ENCODE data around the gene EIPR1.

The EIPR1 gene

GRCh38 chr2:3305431-3305830 is 72.2 kb downstream of the EIPR1 start:
- no peak for DNase-seq
- TF ChIP-seq CTCF (IDR thresholded peaks at IDR 0.05; ENCODE audit: low read depth, low read length), result no peak
- H3K9me3 ChIP-seq (ENCODE audit: severe bottlenecking), result no peaks in the 10 kb centered on the region
- no peaks in the 10 kb centered on the region for H3K27me3 ChIP-seq (ENCODE audit: insufficient read depth, low read depth, severe bottlenecking)
- no peaks in the 10 kb centered on the region; the same call in 1 of the 2 replicates for H3K36me3 ChIP-seq
- no peak overlapping the region for H3K27ac ChIP-seq
- H3K4me3 ChIP-seq (ENCODE audit: low read depth, low read length), result no peak overlapping the region

- Histone ChIP-seq H3K27ac (peak overlapping the region; percentile 93), H3K36me3 (no peaks in the 10 kb centered on the region; the same call in 1 of the 2 replicates), H3K27me3 (ENCODE audit: insufficient read depth, low read depth, severe bottlenecking) (no peaks in the 10 kb centered on the region), H3K4me3 (ENCODE audit: low read depth, low read length) (peak overlapping the region; percentile 42), H3K9me3 (ENCODE audit: severe bottlenecking) (no peaks in the 10 kb centered on the region)
- peak; percentile 96 for TF ChIP-seq CTCF (IDR thresholded peaks at IDR 0.05; ENCODE audit: low read depth, low read length)
- peak; percentile 95 for DNase-seq
Measured at GRCh38 chr2:3303583-3304406, 73.8 kb downstream of the EIPR1 start.

GRCh38 chr2:3302751-3303582 is 74.7 kb downstream of the EIPR1 start:
- peak overlapping the region; percentile 42 for H3K4me3 ChIP-seq (ENCODE audit: low read depth, low read length)
- H3K27ac ChIP-seq, result peak overlapping the region; percentile 93
- DNase-seq, result peak; percentile 82
- no peaks in the 10 kb centered on the region for H3K9me3 ChIP-seq (ENCODE audit: severe bottlenecking)
- peak; percentile 22; the same call in 1 of the 2 replicates for TF ChIP-seq CTCF (IDR thresholded peaks at IDR 0.05; ENCODE audit: low read depth, low read length)
- H3K36me3 ChIP-seq, result no peaks in the 10 kb centered on the region; the same call in 1 of the 2 replicates
- no peaks in the 10 kb centered on the region for H3K27me3 ChIP-seq (ENCODE audit: insufficient read depth, low read depth, severe bottlenecking)

- Histone ChIP-seq H3K4me3 (ENCODE audit: low read depth, low read length) (no peak overlapping the region), H3K27ac (peak overlapping the region; percentile 93), H3K27me3 (ENCODE audit: insufficient read depth, low read depth, severe bottlenecking) (no peaks in the 10 kb centered on the region), H3K9me3 (ENCODE audit: severe bottlenecking) (no peaks in the 10 kb centered on the region), H3K36me3 (no peaks in the 10 kb centered on the region; the same call in 1 of the 2 replicates)
- no peak for TF ChIP-seq CTCF (IDR thresholded peaks at IDR 0.05; ENCODE audit: low read depth, low read length)
- no peak for DNase-seq
Measured at GRCh38 chr2:3302421-3302750, 75.2 kb downstream of the EIPR1 start.

- no peak for DNase-seq
- TF ChIP-seq CTCF (IDR thresholded peaks at IDR 0.05; ENCODE audit: low read depth, low read length), result no peak
- no peak overlapping the region for H3K4me3 ChIP-seq (ENCODE audit: low read depth, low read length)
- no peaks in the 10 kb centered on the region for H3K27me3 ChIP-seq (ENCODE audit: insufficient read depth, low read depth, severe bottlenecking)
- no peak overlapping the region for H3K27ac ChIP-seq
- H3K36me3 ChIP-seq, result no peaks in the 10 kb centered on the region; the same call in 1 of the 2 replicates
- no peaks in the 10 kb centered on the region for H3K9me3 ChIP-seq (ENCODE audit: severe bottlenecking)
Measured at GRCh38 chr2:3301001-3301400, 76.6 kb downstream of the EIPR1 start.

Data from WERI-Rb-1 (cell line).